GM10266 (cell line): ENCODE measurements around the gene TRMO.

Experiments used
- DNase-seq: peaks from one replicate; pipeline ENCODE4 v3.0.0; 2012; ENCODE audit errors: extremely low spot score
- TF ChIP-seq, protein P1 (sequence below): IDR thresholded peaks from 2 replicates; pipeline ENCODE4 v1.5.1; 2012; ENCODE audit warnings: mild to moderate bottlenecking, low read depth; ENCODE audit not compliant: control insufficient read depth, insufficient read depth; ENCODE audit errors: missing control alignments

Gene TRMO

DNA sequence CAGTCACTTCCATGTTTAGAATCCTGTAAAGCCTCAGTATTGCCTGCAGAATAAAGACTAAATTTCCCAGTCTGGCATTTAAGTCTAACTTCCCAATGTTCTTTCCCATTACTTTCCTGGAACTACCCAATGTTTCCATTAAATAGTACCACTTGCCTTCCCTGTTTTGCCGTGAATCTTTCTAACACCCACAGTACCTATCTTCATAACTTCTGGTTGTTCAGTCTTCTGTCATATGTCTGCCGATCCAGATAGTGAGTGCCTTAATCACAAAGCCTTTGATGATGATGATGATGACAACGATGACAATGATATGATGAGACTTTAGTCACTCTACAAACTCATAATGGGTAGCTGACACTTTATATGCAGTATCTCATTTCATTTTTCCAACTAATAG lies 22.3 kb upstream of the TRMO start:
- TF ChIP-seq, protein P1, sequence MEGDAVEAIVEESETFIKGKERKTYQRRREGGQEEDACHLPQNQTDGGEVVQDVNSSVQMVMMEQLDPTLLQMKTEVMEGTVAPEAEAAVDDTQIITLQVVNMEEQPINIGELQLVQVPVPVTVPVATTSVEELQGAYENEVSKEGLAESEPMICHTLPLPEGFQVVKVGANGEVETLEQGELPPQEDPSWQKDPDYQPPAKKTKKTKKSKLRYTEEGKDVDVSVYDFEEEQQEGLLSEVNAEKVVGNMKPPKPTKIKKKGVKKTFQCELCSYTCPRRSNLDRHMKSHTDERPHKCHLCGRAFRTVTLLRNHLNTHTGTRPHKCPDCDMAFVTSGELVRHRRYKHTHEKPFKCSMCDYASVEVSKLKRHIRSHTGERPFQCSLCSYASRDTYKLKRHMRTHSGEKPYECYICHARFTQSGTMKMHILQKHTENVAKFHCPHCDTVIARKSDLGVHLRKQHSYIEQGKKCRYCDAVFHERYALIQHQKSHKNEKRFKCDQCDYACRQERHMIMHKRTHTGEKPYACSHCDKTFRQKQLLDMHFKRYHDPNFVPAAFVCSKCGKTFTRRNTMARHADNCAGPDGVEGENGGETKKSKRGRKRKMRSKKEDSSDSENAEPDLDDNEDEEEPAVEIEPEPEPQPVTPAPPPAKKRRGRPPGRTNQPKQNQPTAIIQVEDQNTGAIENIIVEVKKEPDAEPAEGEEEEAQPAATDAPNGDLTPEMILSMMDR = no peak
- no peak for DNase-seq

DNA sequence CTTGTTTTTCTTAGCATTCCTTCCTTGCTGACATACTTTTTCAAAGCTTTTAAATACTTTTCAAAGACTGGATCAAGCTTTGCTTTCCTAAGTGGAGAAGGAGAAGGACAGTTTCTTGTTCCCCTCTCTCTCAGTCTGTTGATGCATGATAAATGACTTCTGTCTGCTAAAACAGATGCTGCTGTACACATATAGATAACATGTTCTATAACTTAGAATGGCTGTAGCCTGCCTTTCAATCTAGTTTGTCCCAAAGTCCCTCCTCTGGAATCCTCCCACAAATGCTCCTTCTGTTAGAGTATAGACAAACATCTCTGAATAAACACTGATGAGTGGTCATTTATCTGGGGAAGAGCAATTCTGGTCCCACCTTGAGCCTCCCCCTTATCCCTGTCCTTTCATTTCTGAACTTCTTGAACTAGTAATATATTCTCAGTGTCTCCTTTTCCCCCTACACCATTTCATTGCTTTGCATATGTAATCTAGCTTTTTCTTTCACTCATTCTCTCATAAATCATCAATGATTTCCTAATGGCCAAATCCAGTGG lies 21.1 kb upstream of the TRMO start:
- DNase-seq = no peak
- TF ChIP-seq, protein P1 = no peak

DNA sequence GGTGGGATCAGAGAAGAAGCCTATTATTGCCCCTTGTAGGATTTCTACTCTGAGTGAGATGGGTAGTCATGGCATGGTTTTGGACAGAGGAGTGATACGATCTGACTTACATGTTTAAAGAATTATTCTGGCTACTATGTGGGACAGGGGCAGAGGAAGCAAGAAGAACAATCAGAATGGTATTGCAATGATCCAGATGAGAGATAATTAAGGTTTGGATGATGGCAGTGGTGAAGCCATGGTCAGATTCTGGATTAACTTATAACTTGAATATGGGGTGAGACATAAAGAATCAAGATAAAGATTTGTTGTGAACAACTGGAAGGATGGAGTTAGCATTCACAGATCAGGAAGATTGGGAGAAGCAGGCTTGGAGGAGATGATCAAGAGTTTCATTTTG lies 19.0 kb upstream of the TRMO start:
- no peak for DNase-seq
- TF ChIP-seq, protein P1 = no peak

DNA sequence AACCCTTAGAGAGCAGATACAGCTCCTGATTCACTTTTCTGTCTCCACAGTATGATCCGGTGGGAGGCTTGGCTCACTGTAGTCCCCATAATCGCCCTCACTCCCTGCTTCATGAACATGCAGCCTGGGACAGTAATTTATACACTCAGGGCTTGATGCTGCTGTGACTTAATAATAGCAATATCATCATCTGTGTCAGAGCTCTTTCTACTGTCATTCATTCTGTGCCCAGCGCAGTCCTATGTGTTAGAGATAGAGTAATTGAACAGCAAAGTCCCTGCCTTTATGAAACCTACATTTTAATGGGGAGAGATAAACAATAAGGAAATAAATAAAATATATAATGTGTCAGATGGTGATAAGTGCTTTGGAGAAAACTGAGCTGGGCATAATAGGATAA lies 18.4 kb upstream of the TRMO start:
- TF ChIP-seq, protein P1 = no peak
- no peak for DNase-seq

DNA sequence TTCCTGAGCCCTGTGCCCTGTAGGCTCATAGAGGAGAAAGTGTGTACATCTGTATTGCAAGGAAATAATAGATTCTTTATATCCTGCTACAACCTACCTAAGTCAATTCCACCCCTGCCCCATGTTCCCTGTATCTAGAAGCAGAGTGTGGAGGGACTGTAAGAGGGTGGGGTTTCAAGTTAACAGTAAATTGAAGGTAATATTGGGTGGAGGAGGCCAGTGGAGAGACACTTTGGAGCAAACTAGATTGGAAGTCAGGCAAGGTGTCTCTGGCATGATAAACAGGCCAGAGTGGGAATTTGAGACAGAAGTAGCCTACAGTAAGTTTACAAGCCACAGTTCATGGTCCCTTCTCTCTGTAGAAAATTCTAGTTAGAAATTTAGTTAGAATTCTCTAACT lies 17.9 kb upstream of the TRMO start:
- DNase-seq = no peak
- TF ChIP-seq, protein P1 = no peak

DNA sequence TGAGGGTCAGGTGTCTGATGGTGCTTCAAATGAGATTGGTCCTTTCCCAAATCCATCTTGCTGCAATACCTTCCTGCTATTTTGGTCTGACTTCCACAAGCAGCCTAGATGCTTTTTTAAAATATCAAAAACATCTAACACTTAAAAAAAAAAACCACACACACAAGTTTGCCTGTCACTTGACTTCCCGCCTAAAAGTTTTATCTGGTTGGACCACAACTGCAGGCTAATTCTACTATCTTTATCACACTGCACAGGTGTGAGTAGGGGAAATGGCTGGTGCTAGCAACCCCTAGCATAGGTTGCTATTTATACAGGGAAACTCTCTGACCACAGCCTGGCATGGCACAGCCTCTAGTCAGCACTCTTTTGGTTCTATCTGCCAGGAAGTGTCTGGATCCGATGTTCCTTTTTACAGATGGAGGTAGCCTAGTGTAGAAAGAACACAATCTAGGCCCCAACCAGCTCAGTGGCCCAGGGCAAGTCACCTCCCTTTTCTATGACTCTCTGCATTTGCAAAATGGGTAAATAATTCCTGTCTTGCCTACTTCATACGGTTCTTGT lies 15.9 kb upstream of the TRMO start, which contains the start of gene HEMGN:
Gene HEMGN, minus strand, starts transcription at position 92 of the 564 bp plus-strand sequence. Its CDS starts 36 bp downstream, at position 56.
- DNase-seq = no peak
- TF ChIP-seq, protein P1 = no peak

DNA sequence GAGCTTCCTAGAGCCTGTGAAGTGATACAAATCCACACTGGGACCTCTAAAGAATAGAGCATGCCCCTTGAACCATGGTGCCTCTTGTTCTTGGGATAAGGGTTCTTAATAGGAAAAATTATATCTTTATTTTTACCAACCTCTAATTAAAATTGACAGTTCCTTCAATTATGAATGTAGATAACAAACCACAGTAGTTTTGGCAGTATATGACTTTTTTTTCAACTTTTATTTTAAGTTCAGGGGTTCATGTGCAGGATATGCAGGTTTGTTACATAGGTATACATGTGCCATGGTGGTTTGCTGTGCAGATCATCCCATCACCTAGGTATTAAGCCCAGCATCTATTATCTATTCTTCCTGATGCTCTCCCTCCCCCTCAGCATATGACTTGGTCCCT lies 14.7 kb upstream of the TRMO start:
- no peak for DNase-seq
- TF ChIP-seq, protein P1 = no peak
